ENCODE results near the gene BRSK1. TPM values are rescaled to one million over a fixed set of nuclear protein-coding genes. Genes with fewer than 3 reads are reported as not detected.

Gene BRSK1
- polyA plus RNA-seq, 1 experiment = 12.8 TPM

- ChIA-PET POLR2A (no interaction called here), CTCF (no interaction called here)
- DNase-seq (ENCODE audit: low read depth) = no peak
- Histone ChIP-seq H3K36me3 (ENCODE audit: control insufficient read depth, insufficient read depth, low read length) (peaks cover 31% of the 10 kb centered on the region), H3K27me3 (ENCODE audit: control insufficient read depth, insufficient read depth, low read length) (no peaks in the 10 kb centered on the region), H3K4me3 (ENCODE audit: low read depth, low read length) (no peak overlapping the region)
- TF ChIP-seq, protein P1, sequence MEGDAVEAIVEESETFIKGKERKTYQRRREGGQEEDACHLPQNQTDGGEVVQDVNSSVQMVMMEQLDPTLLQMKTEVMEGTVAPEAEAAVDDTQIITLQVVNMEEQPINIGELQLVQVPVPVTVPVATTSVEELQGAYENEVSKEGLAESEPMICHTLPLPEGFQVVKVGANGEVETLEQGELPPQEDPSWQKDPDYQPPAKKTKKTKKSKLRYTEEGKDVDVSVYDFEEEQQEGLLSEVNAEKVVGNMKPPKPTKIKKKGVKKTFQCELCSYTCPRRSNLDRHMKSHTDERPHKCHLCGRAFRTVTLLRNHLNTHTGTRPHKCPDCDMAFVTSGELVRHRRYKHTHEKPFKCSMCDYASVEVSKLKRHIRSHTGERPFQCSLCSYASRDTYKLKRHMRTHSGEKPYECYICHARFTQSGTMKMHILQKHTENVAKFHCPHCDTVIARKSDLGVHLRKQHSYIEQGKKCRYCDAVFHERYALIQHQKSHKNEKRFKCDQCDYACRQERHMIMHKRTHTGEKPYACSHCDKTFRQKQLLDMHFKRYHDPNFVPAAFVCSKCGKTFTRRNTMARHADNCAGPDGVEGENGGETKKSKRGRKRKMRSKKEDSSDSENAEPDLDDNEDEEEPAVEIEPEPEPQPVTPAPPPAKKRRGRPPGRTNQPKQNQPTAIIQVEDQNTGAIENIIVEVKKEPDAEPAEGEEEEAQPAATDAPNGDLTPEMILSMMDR (IDR thresholded peaks at IDR 0.05; ENCODE audit: insufficient read depth, low read depth, low read length) = no peak
Measured at GRCh38 chr19:55304980-55305379, 21.2 kb downstream of the BRSK1 start.

GRCh38 chr19:55305491-55305890 is 21.7 kb downstream of the BRSK1 start:
- ChIA-PET POLR2A (no interaction called here), CTCF (interaction anchor here (0.9 kb wide), 1 partner anchor 13 kb away, joined by 3 read pairs; no protein-coding TSS in a partner anchor)
- TF ChIP-seq, protein P1 (IDR thresholded peaks at IDR 0.05; ENCODE audit: insufficient read depth, low read depth, low read length) = no peak
- peaks cover 29% of the 10 kb centered on the region for H3K36me3 ChIP-seq (ENCODE audit: control insufficient read depth, insufficient read depth, low read length)
- no peak for DNase-seq (ENCODE audit: low read depth)
- H3K4me3 ChIP-seq (ENCODE audit: low read depth, low read length) = no peak overlapping the region
- H3K27me3 ChIP-seq (ENCODE audit: control insufficient read depth, insufficient read depth, low read length) = no peaks in the 10 kb centered on the region

- H3K36me3 ChIP-seq (ENCODE audit: control insufficient read depth, insufficient read depth, low read length) = peaks cover 29% of the 10 kb centered on the region
- no peak overlapping the region for H3K4me3 ChIP-seq (ENCODE audit: low read depth, low read length)
- CTCF ChIA-PET = interaction anchor here (0.9 to 1.2 kb wide), 3 partner anchors 13 to 112 kb away, joined by 3 to 4 read pairs (median 3); no protein-coding TSS in a partner anchor
- no peak for DNase-seq (ENCODE audit: low read depth)
- POLR2A ChIA-PET = no interaction called here
- no peaks in the 10 kb centered on the region for H3K27me3 ChIP-seq (ENCODE audit: control insufficient read depth, insufficient read depth, low read length)
- TF ChIP-seq, protein P1 (IDR thresholded peaks at IDR 0.05; ENCODE audit: insufficient read depth, low read depth, low read length) = no peak
Measured at GRCh38 chr19:55305983-55306562, 22.3 kb downstream of the BRSK1 start.

DNA sequence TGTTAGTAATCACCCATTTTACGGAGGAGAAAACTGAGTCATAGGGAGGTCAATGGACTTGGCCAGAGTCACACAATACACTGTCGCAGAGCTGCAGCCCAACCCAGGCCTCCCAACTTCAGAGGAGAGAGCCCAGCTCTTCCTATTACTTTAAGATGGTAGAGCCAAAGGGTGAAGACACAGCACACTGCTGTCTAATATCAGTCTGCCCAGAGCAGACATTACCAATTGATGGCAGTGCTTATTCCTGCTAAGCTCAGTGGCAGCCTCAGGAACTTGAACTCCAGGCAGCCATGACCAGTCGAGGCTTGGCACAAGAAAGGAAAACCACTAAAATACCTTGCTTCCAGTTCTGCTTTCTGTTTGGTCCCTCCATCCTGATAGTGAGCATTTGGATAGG is 22.9 kb downstream of the BRSK1 start:
- ChIA-PET POLR2A (no interaction called here), CTCF (interaction anchor here (1.1 to 1.2 kb wide), 2 partner anchors 15 to 111 kb away, joined by 3 to 4 read pairs; no protein-coding TSS in a partner anchor)
- no peaks in the 10 kb centered on the region for H3K27me3 ChIP-seq (ENCODE audit: control insufficient read depth, insufficient read depth, low read length)
- TF ChIP-seq, protein P1 (IDR thresholded peaks at IDR 0.05; ENCODE audit: insufficient read depth, low read depth, low read length) = no peak
- DNase-seq (ENCODE audit: low read depth) = no peak
- H3K4me3 ChIP-seq (ENCODE audit: low read depth, low read length) = no peak overlapping the region
- peaks cover 29% of the 10 kb centered on the region for H3K36me3 ChIP-seq (ENCODE audit: control insufficient read depth, insufficient read depth, low read length)

DNA sequence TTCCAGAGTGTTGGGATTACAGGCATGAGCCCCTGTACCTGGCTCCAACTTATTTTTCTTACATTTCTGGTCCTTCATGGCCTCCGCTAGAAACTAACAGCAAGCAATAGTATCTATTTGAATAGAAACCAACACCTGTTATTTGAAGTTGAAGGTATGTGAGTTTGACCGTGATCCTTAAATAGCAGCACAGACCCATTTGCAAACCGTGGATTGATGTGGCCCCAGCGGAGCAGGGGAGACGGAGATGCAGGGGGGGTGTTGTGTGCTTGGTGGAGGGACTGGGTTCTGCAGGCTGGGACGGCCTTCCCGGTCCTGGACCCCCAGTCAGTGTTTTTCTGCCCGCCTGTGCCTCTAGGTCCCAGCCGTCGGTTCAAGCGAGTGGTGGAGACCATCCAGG is 24.5 kb downstream of the BRSK1 start:
- Histone ChIP-seq H3K36me3 (ENCODE audit: control insufficient read depth, insufficient read depth, low read length) (peaks cover 25% of the 10 kb centered on the region), H3K4me3 (ENCODE audit: low read depth, low read length) (no peak overlapping the region), H3K27me3 (ENCODE audit: control insufficient read depth, insufficient read depth, low read length) (no peaks in the 10 kb centered on the region)
- CTCF ChIA-PET = no interaction called here
- TF ChIP-seq, protein P1 (IDR thresholded peaks at IDR 0.05; ENCODE audit: insufficient read depth, low read depth, low read length) = no peak
- POLR2A ChIA-PET = no interaction called here
- DNase-seq (ENCODE audit: low read depth) = no peak

Data from BJ (cell line).